GM12878 (cell line): ENCODE data around the gene ABCB7.

Source experiments
- CTCF ChIP-seq, 3 experiments: IDR thresholded peaks in 2 of 3; conservative IDR thresholded peaks in 1 of 3; 2 replicates each; pipeline ENCODE4 v1.5.1; 2011; ENCODE audit warnings: low read depth in 3 of 3, low read length in 3 of 3, mild to moderate bottlenecking in 3 of 3, control low read depth in 2 of 3, moderate library complexity in 2 of 3, inconsistent platforms in 1 of 3, mixed read lengths in 1 of 3; ENCODE audit not compliant: control insufficient read depth in 2 of 3, insufficient read depth in 1 of 3; ENCODE audit errors: extremely low read depth in 1 of 3
- ELK1 ChIP-seq: IDR thresholded peaks from 2 replicates; pipeline ENCODE4 v1.6.1; 2012; ENCODE audit warnings: low read depth, low read length, improper control_type of control experiment
- EZH2 ChIP-seq: IDR thresholded peaks from 2 replicates; pipeline ENCODE4 v1.6.1; 2012; ENCODE audit warnings: low read depth, mild to moderate bottlenecking, control low read depth, inconsistent platforms, low read length, borderline replicate concordance; ENCODE audit not compliant: control insufficient read depth
- HDAC6 ChIP-seq: fragments of 200-600 bp; sonication (generic); IDR thresholded peaks from one replicate; pipeline ENCODE4 v1.8.0; 2017; ENCODE audit warnings: antibody characterized with exemption; ENCODE audit not compliant: unreplicated experiment
- MEF2A ChIP-seq: IDR thresholded peaks from 2 replicates; pipeline ENCODE4 v1.6.1; 2011; ENCODE audit warnings: low read depth, mild to moderate bottlenecking, low read length, moderate library complexity; ENCODE audit not compliant: insufficient read depth
- NRF1 ChIP-seq: conservative IDR thresholded peaks from 2 replicates; pipeline ENCODE4 v1.6.1; 2011; ENCODE audit warnings: mild to moderate bottlenecking, low read depth, low read length, improper control_type of control experiment
- POLR2A ChIP-seq: IDR thresholded peaks from 2 replicates; pipeline ENCODE4 v1.6.1; 2011; ENCODE audit warnings: low read depth, mild to moderate bottlenecking, low read length
- POLR2AphosphoS5 ChIP-seq: IDR thresholded peaks from 2 replicates; pipeline ENCODE4 v1.6.1; 2011; ENCODE audit warnings: mild to moderate bottlenecking, low read length, inconsistent platforms
- SUZ12 ChIP-seq: fragments of 200-600 bp; sonication (generic); IDR thresholded peaks from one replicate; pipeline ENCODE4 v1.6.1; 2018; ENCODE audit warnings: antibody characterized with exemption, mild to moderate bottlenecking; ENCODE audit not compliant: unreplicated experiment
- ZBTB4 ChIP-seq: fragments of 450-650 bp; formaldehyde crosslinking; IDR thresholded peaks from 2 replicates; pipeline ENCODE4 v1.4.0; 2022; ENCODE audit warnings: mild to moderate bottlenecking, moderate library complexity
- TF ChIP-seq, protein P1 (sequence below): IDR thresholded peaks from 2 replicates; pipeline ENCODE4 v1.6.1; 2012; ENCODE audit warnings: low read depth, low read length, improper control_type of control experiment

DNA sequence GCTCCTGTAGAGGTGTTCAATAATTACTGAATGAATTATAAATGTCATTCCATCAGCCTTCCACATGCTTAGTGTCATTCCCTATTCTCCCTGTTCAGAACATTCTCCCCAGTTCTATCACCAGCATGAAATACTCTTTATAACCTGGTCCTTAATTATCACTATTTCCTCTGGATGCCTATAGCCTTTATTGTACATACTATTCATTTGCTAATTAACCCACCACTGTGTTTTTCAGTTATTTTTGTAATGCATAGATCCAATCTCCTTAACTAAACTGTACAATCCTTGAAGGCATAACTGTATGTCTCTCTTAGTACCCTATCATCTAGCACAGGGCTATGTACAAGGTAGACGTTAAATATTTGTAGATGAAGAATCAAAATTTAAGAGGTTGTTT, 1.2 kb downstream of the ABCB7 start:
- TF ChIP-seq CTCF (IDR thresholded peaks at IDR 0.05 in 2 of 3, conservative IDR thresholded peaks at IDR 0.05 in 1 of 3; ENCODE audit: control insufficient read depth in 2 of 3, extremely low read depth in 1 of 3, insufficient read depth in 1 of 3, low read depth in 3 of 3, low read length in 3 of 3) (no peak), POLR2A (no peak), EZH2 (no peak), NRF1 (no peak), SUZ12 (no peak), POLR2AphosphoS5 (no peak), MEF2A (no peak), HDAC6 (no peak), ELK1 (no peak), ZBTB4 (no peak)
- TF ChIP-seq, protein P1, sequence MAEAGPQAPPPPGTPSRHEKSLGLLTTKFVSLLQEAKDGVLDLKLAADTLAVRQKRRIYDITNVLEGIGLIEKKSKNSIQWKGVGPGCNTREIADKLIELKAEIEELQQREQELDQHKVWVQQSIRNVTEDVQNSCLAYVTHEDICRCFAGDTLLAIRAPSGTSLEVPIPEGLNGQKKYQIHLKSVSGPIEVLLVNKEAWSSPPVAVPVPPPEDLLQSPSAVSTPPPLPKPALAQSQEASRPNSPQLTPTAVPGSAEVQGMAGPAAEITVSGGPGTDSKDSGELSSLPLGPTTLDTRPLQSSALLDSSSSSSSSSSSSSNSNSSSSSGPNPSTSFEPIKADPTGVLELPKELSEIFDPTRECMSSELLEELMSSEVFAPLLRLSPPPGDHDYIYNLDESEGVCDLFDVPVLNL = no peak
